Lung (tissue), 12 donors: ENCODE results near the gene WDR82. TPM values are rescaled to one million over a fixed set of nuclear protein-coding genes. Genes with fewer than 3 reads are reported as not detected.
A peak's percentile ranks its signal among the peaks of the same experiment; 100 is the strongest.

Experiments used
- ATAC-seq: fragments of 200-7000 bp; cut with Tn5 transposase; one replicate; pipeline ENCODE4 v1.9.1; 2020; ENCODE audit warnings: moderate number of reproducible peaks; ENCODE audit not compliant: insufficient read depth, low FRiP score
- DNase-seq, 3 donors: peaks; one replicate each; pipeline ENCODE4 v3.0.0-alpha.2; 2013 to 2017
- H3K27ac ChIP-seq, 2 donors: one replicate each; pipeline ENCODE4 v1.5.1; 2013; ENCODE audit warnings: mild to moderate bottlenecking in 2 of 2, moderate library complexity in 2 of 2, control low read depth in 1 of 2, inconsistent platforms in 1 of 2, low read depth in 1 of 2, low read length in 1 of 2
- H3K27me3 ChIP-seq, 3 donors: one replicate each; pipeline ENCODE4 v1.5.1; 2013; ENCODE audit warnings: low read length in 2 of 3; ENCODE audit not compliant: control insufficient read depth in 3 of 3, insufficient read depth in 3 of 3
- H3K36me3 ChIP-seq, 4 donors: one replicate each; pipeline ENCODE4 v1.5.1; 2013; ENCODE audit warnings: low read length in 4 of 4, mild to moderate bottlenecking in 1 of 4, moderate library complexity in 1 of 4; ENCODE audit not compliant: control insufficient read depth in 4 of 4, insufficient read depth in 4 of 4
- H3K4me1 ChIP-seq, 5 donors: one replicate each; pipeline ENCODE4 v1.5.1; 2013; ENCODE audit warnings: low read length in 5 of 5, mild to moderate bottlenecking in 2 of 5, moderate library complexity in 1 of 5; ENCODE audit not compliant: control insufficient read depth in 5 of 5, insufficient read depth in 5 of 5
- H3K4me3 ChIP-seq: one replicate; pipeline ENCODE4 v1.5.1; 2013; ENCODE audit warnings: mild to moderate bottlenecking, control low read depth, moderate library complexity
- H3K9ac ChIP-seq, 2 donors: one replicate each; pipeline ENCODE4 v1.5.1; 2013; ENCODE audit warnings: low read length in 2 of 2, control low read depth in 1 of 2; ENCODE audit not compliant: insufficient read depth in 1 of 2
- H3K9me3 ChIP-seq, 4 donors: one replicate each; pipeline ENCODE4 v1.5.1; 2013; ENCODE audit warnings: low read length in 3 of 4, mild to moderate bottlenecking in 1 of 4, moderate library complexity in 1 of 4; ENCODE audit not compliant: control insufficient read depth in 4 of 4, insufficient read depth in 3 of 4
- WGBS, 2 donors: extraction: QIAGEN DNeasy Blood & Tissue Kit; methylation state at CpG; one replicate each; pipeline ENCODE4 v1.1.7; 2013; 5-methylcytosine and 5-hydroxymethylcytosine counted together
- polyA plus RNA-seq, 2 donors: library from polyadenylated mRNA; stranded (reverse); fragments of 200-250 nt; gene quantifications; one replicate each; pipeline ENCODE4 v1.2.1, GENCODE V29; 2013
- total RNA-seq, 2 donors: library from RNA; depleted of rRNA in 1 of 2; stranded (reverse); fragments of >200 nt in 1 of 2; gene quantifications; one replicate each; pipeline ENCODE4 v1.2.1, GENCODE V29; 2014 to 2021
- TF ChIP-seq, protein P1 (sequence below): IDR thresholded peaks from 2 replicates; pipeline ENCODE4 v1.5.1; 2012; ENCODE audit warnings: mild to moderate bottlenecking; ENCODE audit errors: control extremely low read depth, extremely low read depth
- donor health status: control.
- donor health status: control.
- donor health status: Bipolar disorder and iron deficiency.
- donor health status: healthy.
- donor health status: DM: yes; HTN: yes; CAD: no.

The WDR82 gene
- total and polyA plus RNA-seq, 4 donors, result 19.4 to 72.8 (median 51.1) TPM

DNA sequence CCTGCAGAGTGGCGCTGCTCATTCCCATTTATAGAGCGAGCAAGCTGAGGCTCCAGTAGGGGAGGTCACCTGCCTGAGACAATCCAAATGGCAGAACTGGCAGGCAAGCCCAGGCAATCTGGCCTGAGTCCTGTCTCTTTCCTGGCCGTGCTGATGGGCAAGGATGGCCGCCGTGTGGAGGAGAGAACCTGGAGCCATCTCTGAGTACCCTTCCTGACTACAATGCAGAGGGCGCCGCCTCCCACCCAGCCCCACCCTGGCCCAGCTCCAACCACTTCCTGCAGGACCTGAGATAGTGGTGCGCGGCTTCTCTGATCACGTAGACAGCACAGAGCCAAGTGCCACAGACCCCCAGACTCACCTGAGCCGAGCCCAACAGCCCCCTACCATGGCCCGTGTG lies 60.0 kb downstream of the WDR82 start:
- Histone ChIP-seq H3K4me3 (no peak overlapping the region), H3K9ac (peak overlapping the region; percentile 23 to 37), H3K27ac (peak overlapping the region; percentile 83 to 86), H3K9me3 (no peaks in the 10 kb centered on the region), H3K4me1 (peaks cover 6 to 37% (median 24%) of the 10 kb centered on the region in 5 donors), H3K27me3 (no peaks in the 10 kb centered on the region), H3K36me3 (peaks cover 6 to 19% (median 16%) of the 10 kb centered on the region in 4 donors)
- TF ChIP-seq, protein P1, sequence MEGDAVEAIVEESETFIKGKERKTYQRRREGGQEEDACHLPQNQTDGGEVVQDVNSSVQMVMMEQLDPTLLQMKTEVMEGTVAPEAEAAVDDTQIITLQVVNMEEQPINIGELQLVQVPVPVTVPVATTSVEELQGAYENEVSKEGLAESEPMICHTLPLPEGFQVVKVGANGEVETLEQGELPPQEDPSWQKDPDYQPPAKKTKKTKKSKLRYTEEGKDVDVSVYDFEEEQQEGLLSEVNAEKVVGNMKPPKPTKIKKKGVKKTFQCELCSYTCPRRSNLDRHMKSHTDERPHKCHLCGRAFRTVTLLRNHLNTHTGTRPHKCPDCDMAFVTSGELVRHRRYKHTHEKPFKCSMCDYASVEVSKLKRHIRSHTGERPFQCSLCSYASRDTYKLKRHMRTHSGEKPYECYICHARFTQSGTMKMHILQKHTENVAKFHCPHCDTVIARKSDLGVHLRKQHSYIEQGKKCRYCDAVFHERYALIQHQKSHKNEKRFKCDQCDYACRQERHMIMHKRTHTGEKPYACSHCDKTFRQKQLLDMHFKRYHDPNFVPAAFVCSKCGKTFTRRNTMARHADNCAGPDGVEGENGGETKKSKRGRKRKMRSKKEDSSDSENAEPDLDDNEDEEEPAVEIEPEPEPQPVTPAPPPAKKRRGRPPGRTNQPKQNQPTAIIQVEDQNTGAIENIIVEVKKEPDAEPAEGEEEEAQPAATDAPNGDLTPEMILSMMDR, result no peak
- 50 to 55% methylated on average over 12 of the region's 12 CpGs for WGBS, 2 donors
- DNase-seq (no peak), ATAC-seq (no peak)

DNA sequence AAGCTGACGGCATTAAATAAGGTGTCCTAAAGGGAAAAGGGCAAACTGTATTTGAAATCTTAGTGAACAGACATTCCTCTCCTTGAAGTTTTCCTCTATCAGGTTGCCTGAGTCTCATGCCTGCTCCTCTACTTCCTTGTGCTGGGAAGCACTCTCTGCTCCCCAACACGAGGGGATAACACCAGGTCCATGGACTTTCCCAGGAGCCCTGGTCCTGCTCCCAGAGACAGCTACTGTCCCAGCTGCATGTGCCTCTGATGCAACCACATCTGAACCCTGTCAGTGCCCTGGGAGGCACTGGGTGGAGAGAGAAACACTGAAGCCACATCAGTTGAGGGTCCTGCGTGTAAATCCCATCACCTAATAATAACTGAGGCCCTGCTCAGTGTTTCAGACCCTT lies 60.4 kb downstream of the WDR82 start:
- Histone ChIP-seq H3K36me3 (peaks cover 8 to 21% (median 18%) of the 10 kb centered on the region in 4 donors), H3K9ac (peak overlapping the region in 1 of 2 donors; percentile 23), H3K4me3 (no peak overlapping the region), H3K27me3 (no peaks in the 10 kb centered on the region), H3K27ac (peak overlapping the region; percentile 83 to 86), H3K4me1 (peaks cover 6 to 37% (median 24%) of the 10 kb centered on the region in 5 donors), H3K9me3 (no peaks in the 10 kb centered on the region)
- TF ChIP-seq, protein P1, result no peak
- DNase-seq (no peak), ATAC-seq (no peak)
- WGBS, 2 donors, result 63 to 67% methylated on average over 3 of the region's 3 CpGs

DNA sequence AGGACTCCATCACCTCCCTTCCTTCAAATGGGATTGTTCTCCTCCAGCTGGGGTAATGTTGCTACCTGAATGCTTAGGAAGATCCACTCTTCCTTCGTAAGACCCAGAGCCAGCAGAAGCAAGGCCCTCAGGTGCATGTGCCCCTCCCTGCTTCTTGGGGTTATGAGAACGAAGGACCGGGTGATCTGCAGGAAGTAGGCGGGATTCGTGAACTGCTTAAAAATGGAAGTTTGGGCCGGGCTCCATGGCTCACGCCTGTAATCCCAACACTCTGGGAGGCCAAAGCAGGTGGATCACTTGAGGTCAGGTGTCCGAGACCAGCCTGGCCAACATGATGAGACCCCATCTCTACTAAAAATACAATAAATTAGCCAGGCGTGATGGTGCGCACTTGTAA lies 61.0 kb downstream of the WDR82 start:
- H3K4me1 ChIP-seq, result peaks cover 6 to 37% (median 24%) of the 10 kb centered on the region in 5 donors
- TF ChIP-seq, protein P1, result no peak
- WGBS, 2 donors, result 46 to 52% methylated on average over 10 of the region's 10 CpGs

More for the DNA sequence above, 61.0 kb downstream of the WDR82 start:
- peak overlapping the region in 1 of 2 donors; percentile 13 for H3K9ac ChIP-seq
- ATAC-seq (no peak), DNase-seq (no peak)
- H3K36me3 ChIP-seq, result peaks cover 10 to 25% (median 22%) of the 10 kb centered on the region in 4 donors
- no peaks in the 10 kb centered on the region for H3K9me3 ChIP-seq
- H3K27me3 ChIP-seq, result no peaks in the 10 kb centered on the region
- peak overlapping the region; percentile 83 to 92 for H3K27ac ChIP-seq
- H3K4me3 ChIP-seq, result no peak overlapping the region
